ENCODE measurements around the gene TMEM39B. TPM values are rescaled to one million over a fixed set of nuclear protein-coding genes. Genes with fewer than 3 reads are reported as not detected.

TMEM39B gene
- total RNA-seq, 1 donor from 2014 or later, result 13.3 TPM

DNA sequence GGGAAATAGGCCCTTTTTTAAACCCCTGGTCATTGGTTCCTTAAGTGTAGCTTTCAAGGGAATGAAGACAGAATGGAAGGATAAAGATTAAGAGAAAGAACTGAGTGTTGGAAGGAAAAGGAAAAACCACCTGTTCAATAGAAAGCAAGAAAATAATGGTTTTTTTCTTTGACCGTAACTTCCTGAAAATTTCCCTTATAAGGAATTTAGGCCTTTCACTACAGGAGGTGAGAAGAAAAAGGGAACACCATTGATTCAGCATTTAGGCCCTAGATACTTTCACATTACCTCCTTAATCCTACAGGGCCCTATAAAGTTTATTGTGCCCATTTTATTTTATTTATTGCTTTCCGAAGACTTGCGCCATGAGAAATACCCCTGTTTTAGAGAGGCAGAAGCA is 54.0 kb downstream of the TMEM39B start:
- H3K4me3 ChIP-seq (ENCODE audit: insufficient read depth, low read depth, low read length), result no peak overlapping the region
- H3K27me3 ChIP-seq (ENCODE audit: insufficient read depth, low read length), result no peaks in the 10 kb centered on the region
- no peak overlapping the region for H3K4me3 Mint-ChIP-seq (ENCODE audit: unreplicated experiment)
- no peaks in the 10 kb centered on the region for H3K9me3 Mint-ChIP-seq (ENCODE audit: unreplicated experiment)
- no peak overlapping the region for H2AFZ ChIP-seq (ENCODE audit: low read depth, low read length)
- peaks cover 1% of the 10 kb centered on the region for H3K36me3 Mint-ChIP-seq (ENCODE audit: low read depth, unreplicated experiment)
- H3K79me2 ChIP-seq (ENCODE audit: insufficient read depth, low read length), result peaks cover 96% of the 10 kb centered on the region
- H3K9me3 ChIP-seq (ENCODE audit: insufficient read depth, low read depth, low read length), result no peaks in the 10 kb centered on the region
- H3K4me1 Mint-ChIP-seq (ENCODE audit: low read depth, unreplicated experiment), result peaks cover 13% of the 10 kb centered on the region
- no peaks in the 10 kb centered on the region for H3K36me3 ChIP-seq (ENCODE audit: insufficient read depth, low read length)
- no peaks in the 10 kb centered on the region for H3K27me3 Mint-ChIP-seq (ENCODE audit: low read depth, unreplicated experiment)
- H3K9ac ChIP-seq (ENCODE audit: low read length), result no peak overlapping the region
- H4K20me1 ChIP-seq (ENCODE audit: insufficient read depth, low read length), result peaks cover 68% of the 10 kb centered on the region
- FAIRE-seq (no peak), DNase-seq (ENCODE audit: low read depth) (no peak)
- no peak for TF ChIP-seq EZH2 (IDR thresholded peaks at IDR 0.05; ENCODE audit: insufficient read depth, low read length)
- TF ChIP-seq, protein P1, sequence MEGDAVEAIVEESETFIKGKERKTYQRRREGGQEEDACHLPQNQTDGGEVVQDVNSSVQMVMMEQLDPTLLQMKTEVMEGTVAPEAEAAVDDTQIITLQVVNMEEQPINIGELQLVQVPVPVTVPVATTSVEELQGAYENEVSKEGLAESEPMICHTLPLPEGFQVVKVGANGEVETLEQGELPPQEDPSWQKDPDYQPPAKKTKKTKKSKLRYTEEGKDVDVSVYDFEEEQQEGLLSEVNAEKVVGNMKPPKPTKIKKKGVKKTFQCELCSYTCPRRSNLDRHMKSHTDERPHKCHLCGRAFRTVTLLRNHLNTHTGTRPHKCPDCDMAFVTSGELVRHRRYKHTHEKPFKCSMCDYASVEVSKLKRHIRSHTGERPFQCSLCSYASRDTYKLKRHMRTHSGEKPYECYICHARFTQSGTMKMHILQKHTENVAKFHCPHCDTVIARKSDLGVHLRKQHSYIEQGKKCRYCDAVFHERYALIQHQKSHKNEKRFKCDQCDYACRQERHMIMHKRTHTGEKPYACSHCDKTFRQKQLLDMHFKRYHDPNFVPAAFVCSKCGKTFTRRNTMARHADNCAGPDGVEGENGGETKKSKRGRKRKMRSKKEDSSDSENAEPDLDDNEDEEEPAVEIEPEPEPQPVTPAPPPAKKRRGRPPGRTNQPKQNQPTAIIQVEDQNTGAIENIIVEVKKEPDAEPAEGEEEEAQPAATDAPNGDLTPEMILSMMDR (IDR thresholded peaks at IDR 0.05; ENCODE audit: insufficient read depth, low read depth, low read length), result no peak
- no peak overlapping the region for H3K27ac ChIP-seq (ENCODE audit: low read depth, low read length)
- H3K4me1 ChIP-seq (ENCODE audit: insufficient read depth, low read length), result no peaks in the 10 kb centered on the region
- no peak overlapping the region for H3K27ac Mint-ChIP-seq (ENCODE audit: unreplicated experiment)
- no peak overlapping the region for H3K4me2 ChIP-seq (ENCODE audit: low read length)

DNA sequence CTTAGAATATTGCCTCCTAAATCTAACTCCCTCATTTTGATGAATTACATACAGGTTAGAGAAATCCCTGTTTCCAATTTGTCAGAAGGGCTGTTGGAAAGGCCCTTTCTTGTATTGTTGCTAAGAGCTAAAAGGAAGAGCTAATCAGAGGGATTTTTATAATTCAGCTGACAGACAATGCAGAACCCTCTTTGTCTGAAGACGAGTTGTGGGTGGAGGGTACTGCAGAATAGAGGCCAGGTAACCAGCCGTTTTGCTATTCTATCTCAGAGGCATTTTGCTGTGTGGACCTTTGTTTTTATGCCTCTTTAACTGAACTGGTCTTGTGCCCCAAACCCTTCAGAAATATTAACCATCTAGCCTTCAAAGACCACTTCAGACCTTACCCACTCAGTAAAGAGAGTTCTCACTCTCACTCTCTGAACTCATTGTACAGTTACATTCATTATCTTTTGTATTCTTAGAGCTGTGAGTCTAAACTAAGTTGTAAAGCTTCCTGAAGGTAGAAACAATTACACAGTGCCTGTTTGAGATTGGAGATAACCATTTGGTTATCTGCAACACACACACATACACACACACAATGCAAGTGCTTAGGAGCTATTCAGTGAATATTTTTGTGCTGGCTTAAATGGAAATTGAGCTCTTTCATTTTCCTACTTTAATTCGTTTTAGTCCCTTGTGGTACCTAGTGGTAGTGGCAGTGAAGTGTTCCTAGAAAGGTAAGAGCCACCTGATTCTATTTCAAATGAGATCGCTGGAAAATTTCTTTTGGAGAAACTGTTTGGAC is 54.9 kb downstream of the TMEM39B start:
- no peak overlapping the region for H3K4me2 ChIP-seq (ENCODE audit: low read length)
- H3K4me3 ChIP-seq (ENCODE audit: insufficient read depth, low read depth, low read length), result no peak overlapping the region
- H3K27ac ChIP-seq (ENCODE audit: low read depth, low read length), result no peak overlapping the region
- Mint-ChIP-seq H3K36me3 (ENCODE audit: low read depth, unreplicated experiment) (peaks cover 1% of the 10 kb centered on the region), H3K9me3 (ENCODE audit: unreplicated experiment) (no peaks in the 10 kb centered on the region), H3K4me3 (ENCODE audit: unreplicated experiment) (no peak overlapping the region), H3K27ac (ENCODE audit: unreplicated experiment) (no peak overlapping the region), H3K27me3 (ENCODE audit: low read depth, unreplicated experiment) (no peaks in the 10 kb centered on the region), H3K4me1 (ENCODE audit: low read depth, unreplicated experiment) (peaks cover 13% of the 10 kb centered on the region)
- H3K36me3 ChIP-seq (ENCODE audit: insufficient read depth, low read length), result no peaks in the 10 kb centered on the region
- DNase-seq (ENCODE audit: low read depth), result no peak
- FAIRE-seq, result no peak
- no peak overlapping the region for H3K9ac ChIP-seq (ENCODE audit: low read length)
- TF ChIP-seq, protein P1 (IDR thresholded peaks at IDR 0.05; ENCODE audit: insufficient read depth, low read depth, low read length), result no peak
- TF ChIP-seq EZH2 (IDR thresholded peaks at IDR 0.05; ENCODE audit: insufficient read depth, low read length), result no peak
- peaks cover 64% of the 10 kb centered on the region for H4K20me1 ChIP-seq (ENCODE audit: insufficient read depth, low read length)
- no peaks in the 10 kb centered on the region for H3K4me1 ChIP-seq (ENCODE audit: insufficient read depth, low read length)
- peaks cover 93% of the 10 kb centered on the region for H3K79me2 ChIP-seq (ENCODE audit: insufficient read depth, low read length)
- no peaks in the 10 kb centered on the region for H3K9me3 ChIP-seq (ENCODE audit: insufficient read depth, low read depth, low read length)
- H3K27me3 ChIP-seq (ENCODE audit: insufficient read depth, low read length), result no peaks in the 10 kb centered on the region
- H2AFZ ChIP-seq (ENCODE audit: low read depth, low read length), result no peak overlapping the region

GRCh38 chr1:32128479-32128878 is 55.7 kb downstream of the TMEM39B start:
- no peak for FAIRE-seq

More at GRCh38 chr1:32128479-32128878, 55.7 kb downstream of the TMEM39B start:
- Histone ChIP-seq H3K4me2 (ENCODE audit: low read length) (no peak overlapping the region), H3K27me3 (ENCODE audit: insufficient read depth, low read length) (no peaks in the 10 kb centered on the region), H3K27ac (ENCODE audit: low read depth, low read length) (no peak overlapping the region), H3K36me3 (ENCODE audit: insufficient read depth, low read length) (no peaks in the 10 kb centered on the region), H4K20me1 (ENCODE audit: insufficient read depth, low read length) (peaks cover 60% of the 10 kb centered on the region), H3K9ac (ENCODE audit: low read length) (no peak overlapping the region), H3K4me1 (ENCODE audit: insufficient read depth, low read length) (peaks cover 5% of the 10 kb centered on the region), H3K79me2 (ENCODE audit: insufficient read depth, low read length) (peaks cover 84% of the 10 kb centered on the region), H3K9me3 (ENCODE audit: insufficient read depth, low read depth, low read length) (no peaks in the 10 kb centered on the region), H3K4me3 (ENCODE audit: insufficient read depth, low read depth, low read length) (no peak overlapping the region), H2AFZ (ENCODE audit: low read depth, low read length) (no peak overlapping the region)
- no peak for DNase-seq (ENCODE audit: low read depth)
- TF ChIP-seq, protein P1 (IDR thresholded peaks at IDR 0.05; ENCODE audit: insufficient read depth, low read depth, low read length), result no peak
- no peak for TF ChIP-seq EZH2 (IDR thresholded peaks at IDR 0.05; ENCODE audit: insufficient read depth, low read length)
- Mint-ChIP-seq H3K4me3 (ENCODE audit: unreplicated experiment) (no peak overlapping the region), H3K4me1 (ENCODE audit: low read depth, unreplicated experiment) (peaks cover 14% of the 10 kb centered on the region), H3K36me3 (ENCODE audit: low read depth, unreplicated experiment) (peaks cover 1% of the 10 kb centered on the region), H3K27ac (ENCODE audit: unreplicated experiment) (no peak overlapping the region), H3K9me3 (ENCODE audit: unreplicated experiment) (no peaks in the 10 kb centered on the region), H3K27me3 (ENCODE audit: low read depth, unreplicated experiment) (no peaks in the 10 kb centered on the region)
